Neuronal stem cell (in vitro differentiated cells): ENCODE results near the gene MDK.
"Not testable (repeated sequence)": the region's sequence is repeated elsewhere in the genome, so short reads cannot be mapped to it uniquely, and the experiment has no call there.

Experiments
- DNase-seq: peaks from one replicate; pipeline ENCODE4 v3.0.0-alpha.2; 2013; ENCODE audit warnings: low spot score
- H2AFZ ChIP-seq: one replicate; pipeline ENCODE4 v1.6.1; 2013; ENCODE audit warnings: mild to moderate bottlenecking, low read length, inconsistent platforms
- H2AK5ac ChIP-seq: 2 replicates; pipeline ENCODE4 v1.6.1; 2013; ENCODE audit warnings: low read depth, mild to moderate bottlenecking, inconsistent platforms, low read length, moderate library complexity, mixed read lengths
- H2BK120ac ChIP-seq: 2 replicates; pipeline ENCODE4 v1.6.1; 2013; ENCODE audit warnings: low read depth, mild to moderate bottlenecking, inconsistent platforms, low read length, moderate library complexity, mixed read lengths
- H2BK12ac ChIP-seq: one replicate; pipeline ENCODE4 v1.6.1; 2013; ENCODE audit warnings: low read length, inconsistent platforms
- H2BK15ac ChIP-seq: 2 replicates; pipeline ENCODE4 v1.6.1; 2013; ENCODE audit warnings: mild to moderate bottlenecking, low read length, inconsistent platforms, mixed read lengths
- H2BK5ac ChIP-seq: one replicate; pipeline ENCODE4 v1.6.1; 2013; ENCODE audit warnings: inconsistent platforms, mild to moderate bottlenecking, low read length, moderate library complexity
- H3K14ac ChIP-seq: one replicate; pipeline ENCODE4 v1.6.1; 2013; ENCODE audit warnings: low read length, inconsistent platforms
- H3K18ac ChIP-seq: 2 replicates; pipeline ENCODE4 v1.6.1; 2013; ENCODE audit warnings: low read length, inconsistent platforms
- H3K23ac ChIP-seq: 2 replicates; pipeline ENCODE4 v1.6.1; 2013; ENCODE audit warnings: low read depth, mild to moderate bottlenecking, mixed read lengths, low read length, inconsistent platforms; ENCODE audit not compliant: poor library complexity
- H3K27ac ChIP-seq: replicated peaks from 3 replicates; pipeline ENCODE4 v1.5.1; 2013; ENCODE audit warnings: low read length, inconsistent platforms
- H3K27me3 ChIP-seq, 3 experiments: 2 replicates each; pipeline ENCODE4 v1.6.1; 2013; ENCODE audit warnings: low read length in 3 of 3, mild to moderate bottlenecking in 2 of 3, inconsistent platforms in 1 of 3, low read depth in 1 of 3, mixed read lengths in 1 of 3, moderate library complexity in 1 of 3; ENCODE audit not compliant: control insufficient read depth in 3 of 3, insufficient read depth in 3 of 3
- H3K36me3 ChIP-seq, 2 donors: replicated peaks in 1 of 2; 2 replicates each; pipeline ENCODE4 v1.6.1; 2013; ENCODE audit warnings: low read length in 2 of 2; ENCODE audit not compliant: control insufficient read depth in 2 of 2, insufficient read depth in 2 of 2
- H3K4ac ChIP-seq: 2 replicates; pipeline ENCODE4 v1.6.1; 2013; ENCODE audit warnings: inconsistent platforms, mild to moderate bottlenecking, low read length, moderate library complexity
- H3K4me1 ChIP-seq, 2 donors: 1 replicate in 1 of 2; 2 replicates in 1 of 2; pipeline ENCODE4 v1.6.1; 2013; ENCODE audit warnings: low read length in 2 of 2, low read depth in 1 of 2; ENCODE audit not compliant: control insufficient read depth in 2 of 2, insufficient read depth in 1 of 2
- H3K4me2 ChIP-seq: one replicate; pipeline ENCODE4 v1.6.1; 2013; ENCODE audit warnings: mild to moderate bottlenecking, low read length, inconsistent platforms; ENCODE audit not compliant: insufficient read depth, poor library complexity, severe bottlenecking
- H3K4me3 ChIP-seq, 2 donors: 2 replicates each; pipeline ENCODE4 v1.5.1; 2013; ENCODE audit warnings: low read length in 2 of 2, mild to moderate bottlenecking in 2 of 2, inconsistent platforms in 1 of 2, moderate library complexity in 1 of 2
- H3K79me1 ChIP-seq: one replicate; pipeline ENCODE4 v1.6.1; 2013; ENCODE audit warnings: low read depth, mild to moderate bottlenecking, inconsistent platforms, low read length, moderate library complexity
- H3K9ac ChIP-seq: one replicate; pipeline ENCODE4 v1.6.1; 2013; ENCODE audit warnings: mild to moderate bottlenecking, low read depth, low read length, inconsistent platforms; ENCODE audit not compliant: poor library complexity
- H3K9me3 ChIP-seq, 2 donors: replicated peaks in 1 of 2; 2 replicates each; pipeline versions ENCODE3 to v1.6.1; 2013; ENCODE audit warnings: low read length in 2 of 2, mild to moderate bottlenecking in 2 of 2, inconsistent platforms in 1 of 2, low read depth in 1 of 2, mixed read lengths in 1 of 2, moderate library complexity in 1 of 2; ENCODE audit not compliant: control insufficient read depth in 2 of 2, insufficient read depth in 1 of 2
- H4K8ac ChIP-seq: one replicate; pipeline ENCODE4 v1.6.1; 2013; ENCODE audit warnings: low read depth, mild to moderate bottlenecking, inconsistent platforms, low read length, moderate library complexity
- H4K91ac ChIP-seq: one replicate; pipeline ENCODE4 v1.6.1; 2013; ENCODE audit warnings: low read length, low read depth, mild to moderate bottlenecking, inconsistent platforms; ENCODE audit not compliant: poor library complexity
- whole genome bisulfite sequencing, 2 donors: extraction: QIAGEN DNeasy Blood & Tissue Kit; methylation state at CpG; one replicate each; pipeline ENCODE4 v1.1.7; 2013; ENCODE audit warnings: missing lambda C conversion rate in 2 of 2, mixed read lengths in 1 of 2; ENCODE audit not compliant: insufficient read length in 2 of 2, insufficient replicate concordance in 1 of 2; ENCODE audit errors: extremely low coverage in 2 of 2; 5-methylcytosine and 5-hydroxymethylcytosine counted together

MDK gene

DNA sequence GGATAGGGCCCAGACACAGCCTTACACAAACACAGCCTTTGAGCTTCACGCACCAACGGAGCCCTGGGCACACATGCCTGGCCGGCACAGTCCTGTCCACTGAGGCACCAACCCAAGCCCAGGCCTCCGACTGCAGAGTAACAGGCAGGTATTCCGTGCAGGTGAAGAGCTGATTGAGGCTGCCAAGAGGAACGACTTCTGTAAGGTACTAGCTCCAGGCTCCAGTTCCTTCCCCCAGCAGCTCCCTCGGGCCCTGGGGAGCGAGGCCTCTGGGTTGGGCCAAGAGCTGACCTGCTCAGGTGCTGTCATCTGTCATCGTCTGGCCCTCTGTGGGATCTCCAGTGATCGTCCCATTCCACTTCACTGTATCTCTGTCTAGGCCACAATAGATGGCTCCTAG is 3.2 kb upstream of the MDK start:
- peak overlapping the region; percentile 9 for H3K27ac ChIP-seq
- H2BK120ac ChIP-seq: no peak overlapping the region
- H3K4me2 ChIP-seq: peak overlapping the region; percentile 11
- H3K79me1 ChIP-seq: peaks cover 9% of the 10 kb centered on the region
- H2BK15ac ChIP-seq: peak overlapping the region; percentile 92
- no peak overlapping the region for H3K4ac ChIP-seq
- peak overlapping the region; percentile 99 for H2AK5ac ChIP-seq
- no peak overlapping the region for H4K8ac ChIP-seq
- H3K4me1 ChIP-seq: peaks cover 15 to 18% of the 10 kb centered on the region in 2 donors
- no peak overlapping the region for H4K91ac ChIP-seq
- no peaks in the 10 kb centered on the region for H3K27me3 ChIP-seq
- WGBS, 2 donors: no CpG with 5 or more reads among the region's 10 CpGs
- no peak for DNase-seq
- H2BK5ac ChIP-seq: peak overlapping the region; percentile 82
- no peak overlapping the region for H2AFZ ChIP-seq
- H3K23ac ChIP-seq: peak overlapping the region; percentile 29
- H3K9ac ChIP-seq: peak overlapping the region; percentile 77
- peak overlapping the region; percentile 38 for H3K14ac ChIP-seq
- H3K18ac ChIP-seq: peak overlapping the region; percentile 57
- H3K4me3 ChIP-seq: no peak overlapping the region
- H2BK12ac ChIP-seq: peak overlapping the region; percentile 90
- H3K9me3 ChIP-seq: no peaks in the 10 kb centered on the region
- peaks cover 22 to 59% of the 10 kb centered on the region in 2 donors for H3K36me3 ChIP-seq

DNA sequence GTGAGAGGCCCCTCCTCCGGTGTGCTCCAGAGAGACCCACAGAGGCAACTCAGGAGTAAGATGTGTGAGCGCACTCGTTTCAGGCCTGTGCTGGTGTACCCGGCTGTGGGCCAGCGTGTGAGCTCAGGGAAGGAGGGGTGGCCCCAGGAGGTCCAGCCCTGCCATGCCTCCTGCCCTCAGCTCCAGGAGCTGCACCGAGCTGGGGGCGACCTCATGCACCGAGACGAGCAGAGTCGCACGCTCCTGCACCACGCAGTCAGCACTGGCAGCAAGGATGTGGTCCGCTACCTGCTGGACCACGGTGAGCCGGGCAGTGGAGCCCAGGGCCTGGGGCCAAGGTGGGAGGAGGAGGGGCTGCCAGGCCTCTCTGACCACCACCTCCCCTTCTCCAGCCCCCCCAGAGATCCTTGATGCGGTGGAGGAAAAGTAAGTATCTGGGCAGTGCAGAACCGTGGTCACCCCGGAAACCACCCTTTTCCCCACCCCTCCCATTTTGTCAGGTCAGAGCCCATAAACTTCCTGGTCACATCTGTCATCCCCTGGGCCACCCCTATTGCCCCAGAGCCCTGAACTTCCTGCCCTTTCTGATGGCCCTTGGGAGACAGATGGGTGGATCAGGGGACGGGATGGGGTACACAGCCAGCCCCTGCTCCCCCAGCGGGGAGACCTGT is 2.5 kb upstream of the MDK start:
- H2AK5ac ChIP-seq: peak overlapping the region; percentile 99
- peak overlapping the region in 1 of 2 donors; percentile 80 for H3K4me3 ChIP-seq
- H2AFZ ChIP-seq: peak overlapping the region; percentile 78
- H3K4ac ChIP-seq: peak overlapping the region; percentile 66
- H3K79me1 ChIP-seq: peaks cover 9% of the 10 kb centered on the region
- peak overlapping the region; percentile 77 for H3K9ac ChIP-seq
- H3K27ac ChIP-seq: peak overlapping the region; percentile 63
- no peak overlapping the region for H2BK120ac ChIP-seq
- H2BK12ac ChIP-seq: peak overlapping the region; percentile 1
- peak overlapping the region; percentile 82 for H2BK5ac ChIP-seq
- H3K4me1 ChIP-seq: peaks cover 22% of the 10 kb centered on the region in 2 donors
- peak overlapping the region; percentile 92 for H4K8ac ChIP-seq
- peak overlapping the region; percentile 16 for H3K18ac ChIP-seq
- peaks cover 22 to 62% of the 10 kb centered on the region in 2 donors for H3K36me3 ChIP-seq
- H3K9me3 ChIP-seq: no peaks in the 10 kb centered on the region
- no peak overlapping the region for H4K91ac ChIP-seq
- H3K27me3 ChIP-seq: no peaks in the 10 kb centered on the region
- DNase-seq: no peak
- WGBS, 2 donors: no CpG with 5 or more reads among the region's 20 CpGs
- no peak overlapping the region for H3K14ac ChIP-seq
- H3K23ac ChIP-seq: peak overlapping the region; percentile 91
- H2BK15ac ChIP-seq: peak overlapping the region; percentile 92
- H3K4me2 ChIP-seq: no peak overlapping the region

DNA sequence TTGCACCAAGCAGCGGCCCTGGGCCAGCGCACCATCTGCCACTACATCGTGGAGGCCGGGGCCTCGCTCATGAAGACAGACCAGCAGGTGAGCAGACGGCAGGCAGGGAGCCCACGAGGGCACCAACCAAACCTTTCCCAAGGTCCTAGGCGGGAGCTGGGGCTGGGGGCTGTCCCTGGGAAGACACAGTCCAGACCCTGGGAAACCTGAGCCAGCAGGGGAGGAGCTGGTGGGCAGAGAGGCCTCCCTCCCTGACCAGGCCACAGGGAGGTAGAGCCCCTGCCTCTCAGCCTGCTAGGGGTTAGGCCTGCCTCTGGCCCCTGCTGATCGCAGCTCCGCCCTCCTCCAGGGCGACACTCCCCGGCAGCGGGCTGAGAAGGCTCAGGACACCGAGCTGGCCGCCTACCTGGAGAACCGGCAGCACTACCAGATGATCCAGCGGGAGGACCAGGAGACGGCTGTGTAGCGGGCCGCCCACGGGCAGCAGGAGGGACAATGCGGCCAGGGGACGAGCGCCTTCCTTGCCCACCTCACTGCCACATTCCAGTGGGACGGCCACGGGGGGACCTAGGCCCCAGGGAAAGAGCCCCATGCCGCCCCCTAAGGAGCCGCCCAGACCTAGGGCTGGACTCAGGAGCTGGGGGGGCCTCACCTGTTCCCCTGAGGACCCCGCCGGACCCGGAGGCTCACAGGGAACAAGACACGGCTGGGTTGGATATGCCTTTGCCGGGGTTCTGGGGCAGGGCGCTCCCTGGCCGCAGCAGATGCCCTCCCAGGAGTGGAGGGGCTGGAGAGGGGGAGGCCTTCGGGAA is 1.8 kb upstream of the MDK start:
- H2BK120ac ChIP-seq, H3K14ac ChIP-seq, H3K23ac ChIP-seq, H3K27me3 ChIP-seq, H4K91ac ChIP-seq, H4K8ac ChIP-seq, H3K9me3 ChIP-seq, H3K4ac ChIP-seq, H3K9ac ChIP-seq, H2AK5ac ChIP-seq, H3K79me1 ChIP-seq: not testable (repeated sequence)
- peak overlapping the region; percentile 92 for H2BK15ac ChIP-seq
- peak overlapping the region; percentile 80 for H3K18ac ChIP-seq
- peaks cover 23 to 26% of the 10 kb centered on the region in 2 donors for H3K4me1 ChIP-seq
- H3K4me2 ChIP-seq: peak overlapping the region; percentile 91
- H3K27ac ChIP-seq: peak overlapping the region; percentile 98
- peaks cover 23 to 61% of the 10 kb centered on the region in 2 donors for H3K36me3 ChIP-seq
- peak; percentile 75 for DNase-seq
- H2BK12ac ChIP-seq: peak overlapping the region; percentile 1
- WGBS, 2 donors: no CpG with 5 or more reads among the region's 36 CpGs
- H2AFZ ChIP-seq: peak overlapping the region; percentile 78
- peak overlapping the region in 1 of 2 donors; percentile 80 for H3K4me3 ChIP-seq
- peak overlapping the region; percentile 35 for H2BK5ac ChIP-seq
